Measurements from ENCODE around the gene RNF224.
A peak's percentile ranks its signal among the peaks of the same experiment; 100 is the strongest.
"Not testable (repeated sequence)": the region's sequence is repeated elsewhere in the genome, so short reads cannot be mapped to it uniquely, and the experiment has no call there.

The RNF224 gene

DNA sequence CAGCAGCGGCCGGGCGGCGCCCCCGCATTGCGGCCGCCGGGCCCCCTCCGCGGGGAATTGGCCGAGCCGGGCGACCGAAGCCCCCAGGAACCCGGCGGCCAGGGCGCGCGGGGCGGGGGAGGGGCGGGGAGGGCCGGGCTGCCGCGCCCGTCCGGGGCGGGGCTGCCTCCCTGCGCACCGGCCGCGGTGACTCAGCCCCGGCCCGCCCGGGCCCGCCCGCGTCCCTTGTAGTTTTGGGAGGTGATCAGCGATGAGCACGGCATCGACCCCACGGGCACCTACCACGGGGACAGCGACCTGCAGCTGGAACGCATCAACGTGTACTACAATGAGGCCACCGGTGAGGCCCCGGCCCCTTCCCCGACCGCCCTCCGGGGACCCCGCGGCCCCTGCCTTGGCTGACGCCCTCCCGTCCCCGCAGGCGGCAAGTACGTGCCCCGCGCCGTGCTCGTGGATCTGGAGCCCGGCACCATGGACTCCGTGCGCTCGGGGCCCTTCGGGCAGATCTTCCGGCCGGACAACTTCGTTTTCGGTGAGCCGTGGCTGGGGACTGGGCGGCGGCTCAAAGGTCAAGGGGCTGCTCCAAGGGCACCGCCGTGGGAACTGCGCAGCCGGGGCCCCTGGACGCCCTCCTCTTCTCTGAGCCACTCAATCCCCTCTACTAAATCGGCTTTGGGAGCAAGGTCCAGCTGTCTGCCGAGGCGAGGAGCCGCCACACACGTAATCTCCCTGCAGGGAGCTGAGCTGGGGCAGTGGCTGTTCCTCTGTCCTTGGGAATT is 14.4 kb downstream of the RNF224 start:
- DNase-seq (ENCODE audit: low read depth in 2 of 2), result peak; percentile 44 to 54
- H3K4me3 ChIP-seq (replicated peaks in 1 of 2; ENCODE audit: low read depth in 2 of 2, low read length in 2 of 2), result peak overlapping the region; percentile 70 to 93
- TF ChIP-seq CTCF (IDR thresholded peaks at IDR 0.05; ENCODE audit: low read depth, low read length), result no peak

DNA sequence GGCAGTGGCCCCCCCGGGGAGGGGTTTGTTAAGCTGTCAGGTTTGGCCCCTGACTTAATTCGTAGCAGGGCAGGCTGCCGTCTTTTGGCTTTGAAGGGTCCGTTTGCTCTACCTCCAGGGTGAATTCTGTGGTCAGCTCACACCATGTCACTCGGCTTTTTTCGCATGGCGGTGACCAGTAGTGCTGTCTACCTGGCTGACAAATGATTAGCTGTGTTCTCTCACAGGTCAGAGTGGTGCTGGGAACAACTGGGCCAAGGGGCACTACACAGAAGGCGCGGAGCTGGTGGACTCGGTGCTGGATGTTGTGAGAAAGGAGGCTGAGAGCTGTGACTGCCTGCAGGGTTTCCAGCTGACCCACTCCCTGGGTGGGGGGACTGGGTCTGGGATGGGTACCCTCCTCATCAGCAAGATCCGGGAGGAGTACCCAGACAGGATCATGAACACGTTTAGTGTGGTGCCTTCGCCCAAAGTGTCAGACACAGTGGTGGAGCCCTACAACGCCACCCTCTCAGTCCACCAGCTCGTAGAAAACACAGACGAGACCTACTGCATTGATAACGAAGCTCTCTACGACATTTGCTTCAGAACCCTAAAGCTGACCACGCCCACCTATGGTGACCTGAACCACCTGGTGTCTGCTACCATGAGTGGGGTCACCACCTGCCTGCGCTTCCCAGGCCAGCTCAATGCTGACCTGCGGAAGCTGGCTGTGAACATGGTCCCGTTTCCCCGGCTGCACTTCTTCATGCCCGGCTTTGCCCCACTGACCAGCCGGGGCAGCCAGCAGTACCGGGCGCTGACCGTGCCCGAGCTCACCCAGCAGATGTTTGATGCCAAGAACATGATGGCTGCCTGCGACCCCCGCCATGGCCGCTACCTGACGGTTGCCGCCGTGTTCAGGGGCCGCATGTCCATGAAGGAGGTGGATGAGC is 15.2 kb downstream of the RNF224 start:
- no peak for TF ChIP-seq CTCF (IDR thresholded peaks at IDR 0.05; ENCODE audit: low read depth, low read length)
- peak in 1 of 2 donors; percentile 10 for DNase-seq (ENCODE audit: low read depth in 2 of 2)
- peak overlapping the region; percentile 70 to 93 for H3K4me3 ChIP-seq (replicated peaks in 1 of 2; ENCODE audit: low read depth in 2 of 2, low read length in 2 of 2)

GRCh38 chr9:137243266-137243625 is 15.9 kb downstream of the RNF224 start:
- not testable (repeated sequence) for DNase-seq (ENCODE audit: low read depth in 2 of 2)
- H3K4me3 ChIP-seq (replicated peaks in 1 of 2; ENCODE audit: low read depth in 2 of 2, low read length in 2 of 2), result peak overlapping the region in 1 of 2 donors; percentile 93

GRCh38 chr9:137243626-137244485 is 16.6 kb downstream of the RNF224 start:
- no peak for TF ChIP-seq CTCF (IDR thresholded peaks at IDR 0.05; ENCODE audit: low read depth, low read length)
- peak in 1 of 2 donors; percentile 20 for DNase-seq (ENCODE audit: low read depth in 2 of 2)
- no peak overlapping the region for H3K4me3 ChIP-seq (replicated peaks in 1 of 2; ENCODE audit: low read depth in 2 of 2, low read length in 2 of 2)

DNA sequence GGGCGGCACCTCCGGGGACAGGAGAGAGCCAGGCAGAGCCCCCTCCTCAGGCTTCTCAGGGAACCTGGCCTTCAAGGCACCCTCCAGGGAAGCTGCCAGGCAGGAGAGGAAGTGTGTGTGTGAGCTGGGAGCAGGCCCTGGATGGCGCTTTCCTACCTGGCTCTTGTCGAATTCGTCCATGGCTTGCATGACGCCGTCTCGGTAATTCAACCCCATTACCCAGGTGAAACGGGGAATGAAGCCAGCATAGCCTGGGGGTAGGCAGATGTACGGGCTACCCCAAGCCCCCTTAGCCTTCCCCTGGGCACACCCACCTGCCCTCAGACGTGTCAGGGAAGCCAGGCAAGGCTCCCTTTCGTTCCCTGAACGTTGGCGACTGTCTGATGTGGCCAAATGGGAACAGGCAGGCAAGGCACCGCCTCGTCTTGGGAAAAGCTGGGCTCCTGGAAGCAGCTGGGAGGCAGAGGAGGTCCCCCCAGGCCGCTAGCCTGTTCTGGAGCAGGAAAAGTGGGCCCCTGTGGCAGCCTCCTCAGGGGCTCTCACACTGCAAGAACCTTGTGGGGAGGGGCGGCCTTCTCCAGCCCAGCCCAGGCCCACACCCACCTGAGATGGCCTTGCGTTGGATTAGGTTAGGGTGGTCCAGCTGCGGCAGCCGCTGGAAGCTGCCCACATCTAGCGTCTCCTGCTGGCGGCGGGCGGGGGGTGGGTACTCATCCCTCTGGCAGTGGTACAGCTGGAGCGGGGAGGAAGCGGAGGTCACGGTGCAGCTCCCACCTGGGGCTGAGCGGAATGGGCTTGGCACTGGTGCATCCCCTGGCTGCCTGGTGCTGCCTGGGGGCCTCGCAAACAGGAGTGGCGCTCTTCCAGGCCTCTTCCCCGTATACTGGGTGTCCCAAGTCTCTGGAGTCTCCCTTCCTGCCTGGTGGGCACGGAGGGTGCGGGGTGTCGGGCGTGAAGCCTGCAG is 17.5 kb downstream of the RNF224 start:
- TF ChIP-seq CTCF (IDR thresholded peaks at IDR 0.05; ENCODE audit: low read depth, low read length), result no peak
- peak in 1 of 2 donors; percentile 10 for DNase-seq (ENCODE audit: low read depth in 2 of 2)
- H3K4me3 ChIP-seq (replicated peaks in 1 of 2; ENCODE audit: low read depth in 2 of 2, low read length in 2 of 2), result no peak overlapping the region

Measured in cardiac fibroblast (primary cell).